Body of pancreas (tissue), 4 donors: ENCODE measurements around the gene ACP7.

Experiments
- POLR2A ChIP-seq, 3 donors: fragments of 450-650 bp; IDR thresholded peaks; one replicate each; pipeline ENCODE4 v1.6.1; 2016; ENCODE audit warnings: antibody characterized with exemption in 3 of 3, mild to moderate bottlenecking in 2 of 3
- TF ChIP-seq, protein P1 (sequence below), 7 experiments: fragments of 450-650 bp in 4 of 7; fragments of 200-600 bp in 3 of 7; sonication (generic) in 3 of 7; IDR thresholded peaks; one replicate each; pipeline ENCODE4 v1.5.1; 2016 to 2019; ENCODE audit warnings: antibody characterized with exemption in 7 of 7

DNA sequence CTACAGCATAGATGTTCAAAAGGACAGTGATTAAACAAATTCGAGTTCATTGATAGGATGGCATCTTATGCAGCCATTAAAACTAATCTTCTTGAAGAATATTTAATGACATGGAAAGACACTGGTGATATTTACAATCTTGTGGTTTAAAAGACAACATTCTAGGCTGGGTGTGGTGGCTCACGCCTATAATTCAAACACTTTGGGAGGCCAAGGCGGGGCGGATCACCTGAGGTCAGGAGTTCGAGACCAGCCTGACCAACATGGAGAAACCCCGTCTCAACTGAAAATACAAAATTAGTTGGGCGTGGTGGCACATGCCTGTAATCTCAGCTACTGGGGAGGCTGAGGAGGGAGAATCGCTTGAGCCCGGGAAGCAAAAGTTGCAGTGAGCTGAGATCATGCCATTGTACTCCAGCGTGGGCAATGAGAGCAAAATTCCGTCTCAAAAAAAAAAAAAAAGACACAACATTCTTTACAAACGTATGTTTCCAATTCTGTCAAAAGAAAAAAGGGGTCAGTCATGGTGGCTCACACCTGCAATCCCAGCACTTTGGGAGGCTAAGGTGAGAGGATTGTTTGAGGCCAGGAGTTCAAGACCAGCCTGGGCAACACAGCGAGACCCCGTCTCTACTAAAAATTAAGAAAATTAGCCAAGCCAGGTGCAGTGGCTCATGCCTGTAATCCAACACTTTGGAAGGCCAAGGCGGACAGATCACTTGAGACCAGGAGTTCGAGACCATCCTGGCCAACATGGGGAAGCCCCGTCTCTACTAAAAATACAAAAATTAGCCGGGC is 39.0 kb downstream of the ACP7 start:
- TF ChIP-seq, protein P1, sequence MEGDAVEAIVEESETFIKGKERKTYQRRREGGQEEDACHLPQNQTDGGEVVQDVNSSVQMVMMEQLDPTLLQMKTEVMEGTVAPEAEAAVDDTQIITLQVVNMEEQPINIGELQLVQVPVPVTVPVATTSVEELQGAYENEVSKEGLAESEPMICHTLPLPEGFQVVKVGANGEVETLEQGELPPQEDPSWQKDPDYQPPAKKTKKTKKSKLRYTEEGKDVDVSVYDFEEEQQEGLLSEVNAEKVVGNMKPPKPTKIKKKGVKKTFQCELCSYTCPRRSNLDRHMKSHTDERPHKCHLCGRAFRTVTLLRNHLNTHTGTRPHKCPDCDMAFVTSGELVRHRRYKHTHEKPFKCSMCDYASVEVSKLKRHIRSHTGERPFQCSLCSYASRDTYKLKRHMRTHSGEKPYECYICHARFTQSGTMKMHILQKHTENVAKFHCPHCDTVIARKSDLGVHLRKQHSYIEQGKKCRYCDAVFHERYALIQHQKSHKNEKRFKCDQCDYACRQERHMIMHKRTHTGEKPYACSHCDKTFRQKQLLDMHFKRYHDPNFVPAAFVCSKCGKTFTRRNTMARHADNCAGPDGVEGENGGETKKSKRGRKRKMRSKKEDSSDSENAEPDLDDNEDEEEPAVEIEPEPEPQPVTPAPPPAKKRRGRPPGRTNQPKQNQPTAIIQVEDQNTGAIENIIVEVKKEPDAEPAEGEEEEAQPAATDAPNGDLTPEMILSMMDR (IDR thresholded peaks at IDR 0.05) = no peak
- TF ChIP-seq POLR2A (IDR thresholded peaks at IDR 0.05) = no peak
